SK-MEL-5 (cell line): ENCODE measurements around the gene CDR2. TPM values are rescaled to one million over a fixed set of nuclear protein-coding genes. Genes with fewer than 3 reads are reported as not detected.
A peak's percentile ranks its signal among the peaks of the same experiment; 100 is the strongest.
"Not testable (repeated sequence)": the region's sequence is repeated elsewhere in the genome, so short reads cannot be mapped to it uniquely, and the experiment has no call there.

Experiments
- DNase-seq: peaks from one replicate; pipeline ENCODE4 v3.0.0-alpha.2; 2016; ENCODE audit warnings: low read depth, low spot score
- in situ Hi-C: cut with HindIII; loops from 2 replicates; pipeline ENCODE4 v1.10.0; 2016; ENCODE audit warnings: low sequenced_read_pairs, high pct_unique_total_duplicates, low pct_unique_long_range_greater_than_20kb
- polyA plus RNA-seq, 2 experiments: library from polyadenylated mRNA; depleted of rRNA; stranded (reverse); fragments of >200 nt; gene quantifications; 2 replicates each; pipeline ENCODE4 v1.2.3, GENCODE V29; 2015
- total RNA-seq: library from RNA; depleted of rRNA; stranded (reverse); fragments of >200 nt; shearing (Covaris generic); gene quantifications from 2 replicates; pipeline ENCODE4 v1.2.3, GENCODE V29; 2014; rRNA removed

The CDR2 gene
- 13.7 and 14.5 TPM in 2 replicates for total RNA-seq
- 15.0 and 19.7 TPM in 2 replicates for polyA plus RNA-seq (2015; cell fraction: cytosol; rRNA removed)
- polyA plus RNA-seq (2015; cell fraction: nucleus; rRNA removed): 12.6 and 17.0 TPM in 2 replicates

DNA sequence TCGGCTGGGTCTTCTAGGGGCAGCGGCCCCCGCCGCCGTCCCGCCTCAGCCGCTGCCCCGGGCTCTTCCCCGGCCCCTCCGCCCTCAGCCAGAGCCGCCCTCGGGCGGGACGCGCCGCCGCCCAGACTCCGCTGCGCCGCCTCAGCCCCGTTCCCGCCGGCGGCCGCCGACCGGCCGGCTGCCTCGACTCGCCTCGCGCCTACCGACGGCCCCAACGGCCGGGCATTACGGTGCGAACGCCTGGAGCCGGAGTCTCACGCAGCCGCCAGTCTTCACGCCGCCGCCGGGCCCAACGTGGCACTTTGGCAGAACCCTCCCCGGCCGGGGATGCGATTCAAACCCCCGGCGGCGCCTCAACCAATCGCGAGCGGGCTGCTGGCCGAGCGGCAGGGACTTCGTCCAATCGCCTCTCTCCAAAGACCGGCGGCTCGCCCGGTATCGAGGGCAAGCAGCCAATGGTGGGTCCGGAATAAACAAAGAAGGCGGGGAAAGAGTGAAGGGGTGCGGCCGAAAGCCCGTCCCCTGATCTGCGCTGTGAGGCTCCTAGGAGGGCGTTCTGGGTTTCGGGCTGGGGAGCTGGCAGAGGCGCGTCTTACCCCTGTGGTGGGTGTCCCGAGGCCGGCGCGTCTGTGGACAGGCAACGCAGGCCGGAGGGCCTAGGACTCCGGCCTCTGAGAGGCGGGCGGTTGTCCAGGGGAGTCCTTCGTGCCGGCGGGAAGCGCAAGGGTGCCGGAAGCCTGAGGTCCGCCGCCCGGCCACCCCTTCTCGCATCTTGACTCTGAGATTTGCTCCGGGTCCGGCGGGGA is at the start of gene CDR2:
Gene CDR2 (minus strand): TSS at position 309 of the 806 bp plus-strand sequence. CDS start 310 bp downstream, outside the sequence.
- in situ Hi-C loops: no loop called here

DNA sequence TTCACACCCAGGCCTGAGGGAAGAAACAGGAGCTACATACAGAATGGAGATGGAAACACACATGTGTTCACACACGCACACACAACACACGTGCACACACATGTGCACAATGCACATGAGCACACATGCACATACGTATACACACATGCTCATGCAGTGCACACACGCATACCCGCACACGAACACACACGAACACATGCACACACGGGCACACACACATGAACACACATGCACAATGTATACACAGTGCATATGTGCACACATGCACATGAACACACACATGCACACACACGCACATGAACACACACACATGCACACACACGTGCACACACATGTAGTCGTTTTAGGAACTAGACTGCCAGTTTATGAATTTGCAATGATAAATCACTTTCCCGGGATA is 49.3 kb upstream of the CDR2 start:
- no peak for DNase-seq
- in situ Hi-C loops: no loop called here

More for the DNA sequence above, at the start of gene CDR2:
- peak; percentile 95 for DNase-seq

DNA sequence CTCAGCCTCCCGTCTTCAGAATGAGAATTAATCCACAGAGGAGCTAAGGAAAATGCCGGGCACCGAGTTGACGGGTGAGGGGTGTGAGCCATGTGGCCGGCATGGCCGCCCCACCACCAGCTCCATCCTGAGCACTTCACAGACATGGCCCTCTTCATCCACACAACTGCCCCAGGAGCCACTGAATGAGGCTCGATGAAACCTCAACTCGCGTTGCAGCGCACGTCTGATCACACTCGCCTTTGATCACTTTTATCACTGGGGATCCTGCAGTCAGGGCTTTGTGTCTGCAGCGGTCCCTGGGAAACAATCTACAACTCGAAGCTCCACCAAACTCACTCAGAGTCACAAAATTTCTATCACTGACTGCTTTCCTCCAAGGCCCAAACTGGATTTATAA is 46.7 kb upstream of the CDR2 start:
- in situ Hi-C loops: no loop called here
- no peak for DNase-seq

DNA sequence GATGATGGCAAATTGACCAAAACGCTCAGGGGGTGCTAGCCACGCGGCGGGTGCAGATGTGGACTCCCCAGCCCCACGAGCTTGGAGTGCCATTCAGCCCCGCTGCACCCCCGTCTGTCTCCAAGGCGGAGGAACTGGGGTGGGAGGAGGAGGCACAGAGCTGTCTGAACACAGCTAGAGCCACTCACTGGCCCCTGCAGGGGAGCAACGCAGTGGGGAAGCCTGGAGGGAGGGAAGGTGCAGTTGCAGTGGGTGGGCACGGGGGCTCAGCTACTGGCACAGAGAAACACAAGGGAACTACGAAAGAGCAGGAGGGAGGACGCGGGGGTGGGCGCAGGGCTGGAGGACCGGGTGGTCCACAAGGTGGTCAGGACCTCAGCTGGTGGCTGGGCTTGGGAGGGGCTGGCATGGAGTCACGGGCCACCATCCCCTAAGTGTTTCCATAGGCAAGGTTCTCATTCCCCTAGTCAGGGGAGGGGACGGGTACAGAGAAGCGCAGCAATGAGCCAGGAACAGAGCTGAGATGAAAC is 46.3 kb upstream of the CDR2 start:
- DNase-seq: no peak
- in situ Hi-C loops: no loop called here

DNA sequence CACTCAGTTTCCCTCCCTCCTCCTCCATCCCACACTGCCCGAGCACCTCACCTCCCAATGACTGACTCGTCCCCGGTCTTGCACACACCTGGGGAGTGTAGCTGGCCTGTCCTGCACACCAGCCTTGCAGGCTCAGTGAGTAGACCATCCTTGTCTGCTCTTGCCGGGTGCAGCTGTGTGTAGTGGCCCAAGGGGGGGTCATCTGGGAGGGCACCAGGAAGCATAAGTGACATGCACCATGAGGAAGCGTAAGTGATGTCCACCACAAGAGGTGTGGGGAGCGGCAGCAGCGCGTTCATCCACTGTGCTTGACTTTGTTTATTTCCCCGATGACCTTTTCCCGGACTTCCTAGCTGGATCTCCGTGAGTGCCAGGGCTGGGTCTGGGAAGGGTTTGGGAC is 45.5 kb upstream of the CDR2 start:
- DNase-seq: no peak
- in situ Hi-C loops: no loop called here

DNA sequence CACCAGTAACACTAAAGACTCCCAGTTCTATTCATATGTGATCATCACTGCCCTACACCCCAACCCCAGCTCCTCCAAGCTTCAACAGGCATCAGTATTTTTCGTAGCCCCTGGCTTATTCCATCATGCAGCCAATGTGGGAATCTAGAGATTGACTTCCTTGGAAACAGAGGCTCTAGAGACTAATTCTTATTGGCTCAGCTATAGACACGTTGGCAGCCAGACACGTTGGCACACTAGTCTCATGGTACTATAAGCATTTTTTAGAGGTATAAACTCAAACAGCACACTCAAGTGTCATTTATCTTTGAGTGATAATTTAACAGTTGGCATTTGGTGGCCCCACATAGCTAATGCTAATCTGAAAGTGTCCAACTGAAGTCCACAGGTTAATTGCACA is 44.4 kb upstream of the CDR2 start:
- no peak for DNase-seq
- in situ Hi-C loops: no loop called here

DNA sequence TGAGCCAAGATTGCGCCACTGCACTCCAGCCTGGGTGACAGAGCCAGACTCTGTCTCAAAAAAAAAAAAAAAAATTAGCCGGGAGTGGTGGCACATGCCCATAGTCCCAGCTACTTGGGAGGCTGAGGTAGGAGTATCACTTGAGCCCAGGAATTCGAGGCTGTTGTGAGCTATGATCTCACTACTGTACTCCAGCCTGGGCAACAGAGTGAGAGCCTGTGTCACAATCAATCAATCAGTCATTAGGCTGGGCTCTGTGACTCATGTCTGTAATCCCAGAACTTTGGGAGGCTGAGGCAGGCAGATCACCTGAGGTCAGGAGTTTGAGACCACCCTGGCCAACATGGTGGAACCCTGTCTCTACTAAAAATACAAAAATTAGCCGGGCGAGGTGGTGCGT is 43.4 kb upstream of the CDR2 start:
- in situ Hi-C loops, DNase-seq: not testable (repeated sequence)

DNA sequence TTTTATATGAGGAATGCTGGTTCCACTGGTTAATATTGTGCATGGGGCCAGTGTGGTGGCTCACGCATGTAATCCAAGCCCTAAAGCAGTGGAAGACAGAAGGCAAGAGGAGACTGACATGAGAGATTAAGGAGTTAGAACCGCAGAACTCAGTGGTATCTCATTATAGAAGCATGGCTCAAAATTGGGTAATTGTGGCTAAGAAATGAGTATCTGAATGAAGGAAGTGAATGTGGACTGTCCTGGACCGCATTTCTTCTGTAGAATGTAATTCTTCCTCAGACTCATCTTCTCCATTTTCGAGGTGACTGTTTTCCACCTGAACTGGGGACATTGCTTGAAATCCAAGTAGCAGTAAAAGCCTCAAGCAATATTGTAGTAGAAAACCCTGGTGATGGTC is 42.6 kb upstream of the CDR2 start:
- in situ Hi-C loops: no loop called here
- no peak for DNase-seq

DNA sequence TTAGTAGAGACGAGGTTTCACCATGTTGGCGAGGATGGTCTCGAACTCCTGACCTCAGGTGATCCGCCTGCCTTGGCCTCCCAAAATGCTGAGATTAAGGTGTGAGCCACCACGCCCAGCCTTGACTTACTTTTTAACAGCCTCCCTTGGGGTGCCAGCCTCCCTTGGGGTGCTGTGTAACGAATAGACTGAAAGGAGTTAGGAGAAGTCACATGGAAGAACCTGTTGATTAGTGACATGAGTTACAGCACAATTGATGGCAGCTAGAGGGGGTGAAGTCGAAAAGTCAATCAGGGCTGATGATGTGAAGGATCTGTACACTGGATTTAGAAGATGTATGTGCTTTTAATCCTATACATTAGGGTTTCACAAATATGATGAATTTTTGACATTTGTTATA is 39.4 kb upstream of the CDR2 start:
- in situ Hi-C loops: no loop called here
- DNase-seq: no peak

DNA sequence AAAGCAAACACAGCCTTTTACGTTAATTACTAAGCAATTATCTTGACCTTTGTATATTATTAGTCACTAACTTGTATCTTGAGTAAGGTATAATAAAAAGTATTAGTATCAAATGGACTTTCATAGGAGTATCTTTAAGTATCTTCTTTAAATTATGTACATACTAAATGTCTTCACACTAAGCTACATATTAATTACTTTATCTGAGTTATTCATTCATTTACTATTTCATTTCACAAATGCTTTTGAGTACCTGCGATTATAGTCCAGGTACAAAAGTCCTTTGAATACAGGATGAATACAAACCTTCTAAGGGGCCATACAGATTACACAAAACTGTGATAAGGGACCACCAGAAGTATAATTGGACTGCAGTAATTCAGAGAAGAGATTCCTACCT is 33.1 kb upstream of the CDR2 start:
- in situ Hi-C loops: no loop called here
- DNase-seq: no peak

DNA sequence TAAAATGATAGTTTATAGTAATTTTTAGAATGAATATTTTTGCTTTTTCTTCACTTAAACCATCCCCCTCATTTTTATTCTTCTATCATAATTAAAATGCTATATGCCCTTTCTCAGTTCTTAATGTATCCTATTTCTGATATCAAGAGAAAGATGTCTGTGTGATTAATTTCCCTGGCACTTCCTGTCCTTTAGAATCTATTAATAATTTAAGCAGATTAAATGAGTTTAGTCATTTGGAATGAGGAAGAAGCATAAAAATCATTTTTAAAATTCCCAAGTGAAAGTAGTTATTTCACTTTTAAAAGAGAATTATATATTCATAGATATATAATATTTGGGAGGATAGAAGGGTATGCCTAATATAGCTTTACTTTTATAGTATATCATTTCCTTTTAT is 27.8 kb upstream of the CDR2 start:
- no peak for DNase-seq
- in situ Hi-C loops: no loop called here

DNA sequence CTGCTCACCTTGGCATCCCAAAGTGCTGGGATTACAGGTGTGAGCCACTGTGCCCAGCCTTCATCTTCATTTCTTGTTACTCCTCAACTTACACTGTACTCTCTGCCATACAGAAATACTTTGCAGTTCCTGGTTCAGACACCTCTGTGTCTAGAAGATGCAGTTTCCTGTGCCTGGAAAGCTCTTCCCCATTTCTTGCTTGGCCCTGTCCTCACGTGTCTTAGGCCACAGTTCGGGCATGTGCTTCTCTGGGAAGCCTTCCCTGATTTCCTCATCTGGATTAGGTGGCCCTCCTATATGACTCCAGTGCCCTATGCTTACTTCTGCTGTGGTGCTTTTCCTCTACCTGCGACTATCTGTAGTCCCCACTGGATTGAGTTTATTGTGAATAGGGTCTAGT is 26.5 kb upstream of the CDR2 start:
- no peak for DNase-seq
- in situ Hi-C loops: no loop called here

DNA sequence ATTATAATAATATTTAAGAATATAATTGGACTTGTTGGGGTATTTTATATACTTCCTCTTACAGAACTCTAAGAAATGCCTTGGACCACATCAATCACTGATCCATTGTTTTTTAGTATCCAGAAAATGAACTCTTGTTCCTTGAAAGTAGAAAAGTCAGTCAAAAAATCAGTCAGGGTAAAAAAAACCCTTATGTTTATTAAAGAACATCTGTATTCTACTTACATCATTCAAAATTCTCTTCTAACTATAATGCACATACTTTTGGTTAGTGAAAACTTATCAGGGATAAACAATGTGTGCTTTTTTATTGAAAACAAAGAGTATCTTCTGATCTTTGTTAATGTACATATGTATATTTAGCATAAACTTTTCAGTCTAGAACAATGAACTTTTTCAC is 23.5 kb upstream of the CDR2 start:
- DNase-seq: peak; percentile 71
- in situ Hi-C loops: no loop called here

DNA sequence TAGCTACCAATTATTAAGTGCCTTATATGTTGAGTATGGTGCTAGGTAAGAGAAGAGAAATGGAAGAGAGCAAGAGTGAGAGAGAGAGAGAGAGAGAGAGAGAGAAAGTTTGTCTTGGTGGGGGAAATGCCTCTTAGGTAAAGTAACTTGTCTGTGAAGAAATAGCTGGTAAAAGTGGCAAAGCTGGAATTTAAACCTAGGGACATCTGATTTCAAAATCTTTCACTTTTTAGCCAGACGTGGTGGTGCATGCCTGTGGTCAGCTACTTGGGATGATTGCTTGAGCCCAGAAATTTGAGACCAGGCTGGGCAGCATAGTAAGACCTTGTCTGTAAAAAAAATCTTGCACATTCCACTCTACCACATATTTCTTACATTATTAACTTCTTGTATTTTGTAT is 23.0 kb upstream of the CDR2 start:
- DNase-seq: peak; percentile 56
- in situ Hi-C loops: no loop called here

DNA sequence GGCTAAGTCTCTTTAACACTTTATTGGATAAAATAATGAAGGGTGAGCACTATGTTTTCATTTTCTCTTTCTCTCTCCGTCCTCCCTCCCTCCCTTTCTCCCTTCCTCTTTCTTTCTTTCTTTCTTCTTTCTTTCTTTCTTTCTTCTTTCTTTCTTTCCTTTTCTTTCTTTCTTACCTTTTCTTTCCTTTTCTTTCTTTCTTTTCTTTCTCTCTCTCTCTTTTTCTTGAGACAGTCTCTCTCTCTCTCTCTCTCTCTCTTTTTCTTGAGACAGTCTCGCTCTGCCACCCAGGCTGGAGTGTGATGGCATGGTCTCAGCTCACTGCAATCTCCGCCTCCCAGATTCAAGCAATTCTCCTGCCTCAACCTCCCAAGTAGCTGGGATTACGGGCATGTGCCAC is 21.5 kb upstream of the CDR2 start:
- DNase-seq: no peak
- in situ Hi-C loops: no loop called here

DNA sequence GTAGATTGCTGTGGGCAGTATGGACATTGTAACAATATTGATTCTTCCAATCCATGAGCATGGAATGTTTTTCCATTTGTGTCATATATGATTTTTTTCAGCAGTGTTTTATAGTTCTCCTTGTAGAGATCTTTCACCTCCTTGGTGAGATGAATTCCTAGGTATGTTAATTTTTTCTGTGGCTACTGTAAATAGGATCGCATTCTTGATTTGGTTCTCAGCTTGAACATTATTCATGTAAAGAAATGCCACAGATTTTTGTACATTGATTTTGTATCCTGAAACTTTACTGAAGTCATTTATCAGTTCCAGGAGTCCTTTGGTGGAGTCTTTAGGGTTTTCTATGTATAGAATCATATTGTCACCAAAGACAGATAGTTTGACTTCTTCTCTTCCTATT is 19.7 kb upstream of the CDR2 start:
- DNase-seq: no peak
- in situ Hi-C loops: no loop called here

DNA sequence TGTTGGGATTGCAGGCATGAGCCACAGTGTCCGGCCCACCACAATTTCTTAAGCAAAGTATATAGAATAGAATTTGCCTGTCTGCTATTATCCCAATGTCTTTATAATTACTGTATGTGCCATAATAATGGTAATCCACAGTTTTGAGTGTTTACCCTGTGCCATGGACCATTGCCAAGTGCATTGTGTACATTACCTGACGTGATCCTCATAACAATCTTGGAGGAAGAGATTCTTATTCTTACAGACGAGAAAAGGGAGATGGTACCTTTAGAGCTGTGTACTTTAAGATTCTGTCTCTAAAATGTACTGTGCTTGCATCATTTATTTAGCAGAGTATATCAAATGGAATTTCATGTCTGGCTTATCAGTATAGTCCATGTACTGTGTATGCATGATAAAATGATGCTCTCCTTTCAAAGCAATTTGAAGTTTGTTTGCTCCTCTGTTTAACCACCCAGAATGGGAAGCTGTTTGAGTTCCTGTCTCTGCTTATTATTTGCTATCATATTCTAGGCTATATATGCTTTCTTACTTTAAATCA is 13.8 kb upstream of the CDR2 start:
- DNase-seq: no peak
- in situ Hi-C loops: no loop called here

DNA sequence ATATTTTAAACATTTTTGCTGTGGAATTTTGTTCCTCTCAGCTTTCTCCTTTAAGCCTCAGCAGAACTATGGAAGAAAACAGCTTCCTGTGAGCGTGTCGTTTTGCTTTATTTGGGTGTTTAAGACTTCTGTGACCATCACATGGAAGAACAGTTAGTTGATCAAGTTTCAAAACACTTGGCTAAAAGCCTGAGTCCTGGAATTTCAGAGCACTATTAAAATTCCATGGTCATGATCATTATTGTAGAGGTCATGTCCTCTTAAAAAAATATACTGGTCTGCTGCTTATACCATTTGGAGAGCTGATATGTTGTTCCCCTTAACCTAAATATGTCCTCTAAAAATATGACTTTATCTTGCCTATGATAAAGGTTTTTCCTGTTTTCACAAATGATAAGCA is 12.6 kb upstream of the CDR2 start:
- in situ Hi-C loops: no loop called here
- peak; percentile 29 for DNase-seq

DNA sequence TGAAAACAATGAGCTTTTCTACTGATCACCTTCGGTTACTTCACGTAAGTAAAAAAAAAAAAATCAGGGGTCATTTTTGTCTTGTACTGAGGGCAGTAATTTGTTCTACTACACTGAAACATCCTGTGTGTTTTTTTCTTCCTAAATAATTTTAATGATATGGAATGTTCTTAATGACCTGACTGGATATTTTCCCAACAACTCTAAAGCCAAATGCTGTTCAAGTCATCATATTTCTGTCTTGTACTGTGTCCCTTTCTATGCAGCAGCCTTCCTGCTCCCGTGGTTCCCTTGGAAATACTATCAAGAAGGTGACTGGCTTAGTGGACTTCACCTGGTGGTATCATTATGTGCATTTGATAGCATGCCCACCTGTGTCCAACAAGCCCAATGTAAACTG is 10.8 kb upstream of the CDR2 start:
- in situ Hi-C loops: no loop called here
- DNase-seq: no peak
